Stimulated activated CD4-positive, alpha-beta T cell treated with anti-CD3 and anti-CD28 coated beads, Interleukin-15, amount 100 ng/mL, for 48 hours (primary cell): Measurements from ENCODE around the gene NRSN1.

Source experiments
- DNase-seq, 2 donors: peaks; one replicate each; pipeline ENCODE4 v3.0.0-alpha.2; 2020; ENCODE audit warnings: low read depth in 2 of 2

NRSN1 gene, protein sequence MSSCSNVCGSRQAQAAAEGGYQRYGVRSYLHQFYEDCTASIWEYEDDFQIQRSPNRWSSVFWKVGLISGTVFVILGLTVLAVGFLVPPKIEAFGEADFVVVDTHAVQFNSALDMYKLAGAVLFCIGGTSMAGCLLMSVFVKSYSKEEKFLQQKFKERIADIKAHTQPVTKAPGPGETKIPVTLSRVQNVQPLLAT

DNA sequence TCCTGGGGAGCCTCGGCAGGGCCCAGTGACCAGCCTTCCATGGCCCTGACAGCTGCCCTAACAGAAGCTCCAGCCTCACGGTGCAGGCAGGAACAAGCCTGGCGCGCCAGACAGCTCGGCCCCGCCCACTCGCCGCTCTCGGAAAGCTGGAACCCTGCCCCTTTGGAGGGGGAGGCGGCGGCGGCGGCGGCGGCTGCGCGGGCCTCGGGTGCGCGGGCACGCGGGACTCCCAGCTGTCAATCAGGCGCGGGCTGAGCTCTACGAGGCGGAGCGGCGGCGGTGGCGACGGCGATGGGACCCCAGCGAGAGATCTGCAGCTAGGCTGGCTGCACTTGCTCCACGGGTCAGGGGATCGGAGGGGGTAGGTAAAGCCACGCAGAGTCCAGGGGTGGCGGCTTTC lies at the start of gene NRSN1:
NRSN1 (plus strand) TSS at position 236 of the 400 bp plus-strand sequence. CDS start 8,113 bp downstream, outside the sequence.
- DNase-seq: no peak

- no peak for DNase-seq
Observed at GRCh38 chr6:24078200-24078599, 47.8 kb upstream of the NRSN1 start.

GRCh38 chr6:24079076-24079475 lies 46.9 kb upstream of the NRSN1 start:
- DNase-seq: no peak

DNA sequence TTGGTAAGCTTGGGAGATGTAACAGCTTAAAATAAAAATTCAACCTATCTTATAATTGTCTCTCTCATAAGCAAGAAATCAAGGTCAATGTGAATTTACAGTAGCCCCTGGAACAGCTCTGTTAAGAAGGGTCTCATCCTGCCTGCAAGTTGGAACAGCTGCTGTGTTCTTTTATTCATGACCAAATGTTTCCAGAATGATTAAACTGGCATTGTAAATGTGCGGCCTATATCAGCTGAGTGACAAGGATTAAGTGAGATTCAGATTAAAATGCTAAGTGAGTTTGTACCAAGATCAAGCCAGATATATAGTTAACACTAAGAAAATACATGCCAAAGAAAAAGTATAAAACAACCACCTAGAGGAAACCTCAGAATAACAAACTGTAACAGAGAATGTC lies 45.3 kb upstream of the NRSN1 start:
- DNase-seq: no peak

- no peak for DNase-seq
Observed at GRCh38 chr6:24089736-24090135, 36.3 kb upstream of the NRSN1 start.

- no peak for DNase-seq
Observed at GRCh38 chr6:24092407-24092806, 33.6 kb upstream of the NRSN1 start.

- DNase-seq: no peak
Observed at GRCh38 chr6:24093381-24093780, 32.6 kb upstream of the NRSN1 start.

DNA sequence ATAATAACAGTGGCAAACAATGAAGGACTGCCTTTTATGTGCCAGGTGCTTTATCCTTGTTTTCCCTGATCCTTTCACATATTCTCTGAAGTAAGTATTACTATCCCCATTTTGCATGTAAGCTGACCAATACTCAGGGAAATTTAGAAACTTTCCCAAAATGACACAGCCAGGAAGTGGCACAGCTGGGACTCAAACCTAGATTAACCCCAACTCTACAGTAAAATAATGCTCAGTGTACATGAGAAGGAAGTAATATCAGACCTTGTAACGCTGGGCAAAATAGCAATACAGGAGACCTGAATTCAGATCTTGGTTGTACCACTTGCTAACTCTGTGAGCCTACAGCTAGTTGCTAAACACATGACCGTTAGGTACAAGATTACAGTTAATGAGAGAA lies 26.8 kb upstream of the NRSN1 start:
- DNase-seq: no peak

DNA sequence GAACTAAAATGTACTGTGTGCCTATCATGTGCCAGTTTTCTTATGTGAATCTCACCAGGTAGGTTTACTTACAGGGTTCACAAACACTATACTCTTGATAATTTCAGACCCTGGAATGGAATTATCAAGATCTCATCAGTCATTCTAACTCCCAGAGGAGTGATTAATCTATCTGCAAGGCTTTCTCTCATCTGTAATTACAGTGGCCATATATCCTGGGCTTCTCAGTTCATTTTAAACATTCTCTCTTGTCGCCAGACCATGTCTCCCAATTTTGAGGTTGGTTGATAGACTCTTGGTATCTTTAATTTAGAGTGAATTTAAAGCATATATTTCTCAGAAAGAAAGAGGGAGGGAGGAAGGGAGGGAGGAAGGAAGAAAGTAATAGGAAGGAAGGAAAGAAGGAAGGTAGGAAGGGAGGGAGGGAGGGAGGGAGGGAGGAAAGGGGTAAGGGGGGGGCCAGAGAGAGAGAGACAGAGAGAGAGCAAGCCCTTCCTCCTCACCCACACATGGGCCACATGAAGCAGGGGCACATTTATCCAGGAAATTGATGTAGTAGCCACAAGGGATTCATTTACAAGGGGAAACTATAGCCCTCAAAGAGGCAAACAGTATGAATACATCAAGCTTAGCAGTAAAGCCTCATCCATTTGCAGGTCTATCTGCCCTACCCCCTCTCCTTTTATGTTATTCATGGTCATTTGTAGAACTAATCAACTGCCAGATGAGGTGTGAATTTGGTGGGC lies 25.8 kb upstream of the NRSN1 start:
- DNase-seq: no peak

DNA sequence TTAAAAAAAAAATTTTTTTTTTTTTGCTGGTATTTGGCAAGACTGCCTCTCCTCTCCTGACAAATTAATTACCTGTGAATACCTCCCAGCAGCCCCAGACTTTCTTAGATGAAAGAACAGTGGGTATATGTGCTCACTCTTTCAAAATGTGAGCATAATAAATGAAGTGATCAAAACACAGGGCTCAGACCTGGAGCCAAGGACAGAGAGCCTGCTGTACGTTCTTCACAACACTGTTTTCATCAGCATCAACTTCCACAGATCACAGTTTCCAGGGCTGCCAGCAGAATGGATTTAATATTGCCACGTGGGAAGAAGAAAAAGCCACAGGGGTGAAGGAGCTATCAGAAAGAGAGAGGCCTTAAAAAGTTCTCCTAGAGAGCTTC lies 25.3 kb upstream of the NRSN1 start:
- DNase-seq: no peak

DNA sequence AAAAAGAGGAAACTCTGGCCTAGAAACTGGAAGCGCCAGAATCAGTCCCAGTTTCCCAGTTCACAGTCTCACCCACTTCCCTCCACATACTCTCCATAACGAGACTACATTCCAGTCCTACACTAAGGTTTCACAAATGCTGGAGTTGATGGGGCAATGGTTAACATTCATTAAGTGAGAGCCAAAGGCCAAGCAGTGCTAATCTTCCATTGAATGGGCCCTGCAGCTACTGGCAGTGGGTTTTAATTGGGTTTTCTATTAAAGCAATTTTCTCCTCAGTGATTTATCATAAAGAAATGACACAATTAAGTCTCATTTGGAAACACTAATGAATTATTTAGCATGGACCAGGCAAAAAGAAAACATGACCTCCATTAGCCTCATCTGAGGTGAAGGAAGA lies 20.8 kb upstream of the NRSN1 start:
- no peak for DNase-seq

- no peak for DNase-seq
Observed at GRCh38 chr6:24106291-24106690, 19.7 kb upstream of the NRSN1 start.

DNA sequence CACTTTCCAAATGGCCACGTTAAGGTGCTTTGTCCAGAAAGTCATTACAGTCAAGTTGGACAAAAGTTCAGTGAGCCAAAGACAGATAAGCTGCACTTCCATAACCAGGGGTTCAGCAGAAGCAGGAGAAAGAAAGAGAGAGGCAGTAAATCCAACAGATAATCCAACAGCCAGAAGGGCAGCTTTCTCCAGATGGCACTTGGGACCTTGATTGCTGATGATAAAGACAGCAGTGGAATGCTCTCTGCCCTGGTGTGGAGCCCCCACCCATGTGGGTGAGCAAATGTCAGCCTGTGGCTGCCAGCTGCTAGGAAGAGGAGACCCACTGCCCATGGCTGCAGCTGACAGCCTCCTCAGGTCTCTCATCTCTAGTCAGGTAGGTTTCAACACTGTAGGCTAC lies 18.7 kb upstream of the NRSN1 start:
- DNase-seq: no peak

GRCh38 chr6:24108056-24108455 lies 18.0 kb upstream of the NRSN1 start:
- DNase-seq: no peak

DNA sequence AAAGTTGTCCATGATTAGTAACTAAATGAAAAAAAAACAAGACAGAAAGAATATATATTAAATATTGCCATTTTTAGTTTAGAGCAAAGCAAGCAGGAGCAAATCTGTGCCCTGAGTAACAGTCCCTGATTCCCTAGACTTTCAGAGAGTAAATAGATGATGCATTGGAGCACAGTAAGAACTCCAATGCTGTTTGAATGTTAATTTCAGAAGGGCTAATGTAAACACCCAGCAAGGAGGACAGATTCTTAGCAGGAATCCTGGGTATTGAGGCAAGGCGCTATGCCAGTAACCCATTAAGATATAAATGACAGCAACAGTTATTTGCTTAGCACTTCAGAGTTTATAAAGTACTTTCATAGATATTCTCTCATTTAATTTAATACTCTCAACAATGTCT lies 15.6 kb upstream of the NRSN1 start:
- DNase-seq: no peak

GRCh38 chr6:24113891-24114290 lies 12.1 kb upstream of the NRSN1 start:
- DNase-seq: no peak

DNA sequence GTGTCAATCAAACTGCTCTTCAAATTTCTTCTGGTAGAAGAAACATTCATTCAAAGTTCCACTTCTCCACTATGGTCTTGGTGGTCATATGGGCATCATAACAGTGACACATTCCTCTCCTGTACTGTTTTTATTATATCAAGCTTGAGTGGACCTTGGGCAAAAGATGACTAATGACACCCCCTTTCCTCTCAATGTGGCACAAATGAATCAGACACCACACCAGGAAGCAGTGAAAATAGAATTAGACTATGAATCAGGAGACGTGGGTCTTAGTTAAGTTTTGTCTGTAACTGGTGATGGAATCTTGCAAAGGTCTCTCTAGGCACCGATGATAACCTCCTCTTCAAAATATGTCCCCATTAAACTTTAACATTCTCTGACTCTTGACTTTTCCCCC lies 9.0 kb upstream of the NRSN1 start:
- DNase-seq: no peak

GRCh38 chr6:24122139-24122538 lies 3.9 kb upstream of the NRSN1 start:
- no peak for DNase-seq

GRCh38 chr6:24126586-24127192 lies 674 bp downstream of the NRSN1 start:
- no peak for DNase-seq

- no peak for DNase-seq
Observed at GRCh38 chr6:24127316-24127715, 1.3 kb downstream of the NRSN1 start.

GRCh38 chr6:24131751-24132150 lies 5.7 kb downstream of the NRSN1 start:
- DNase-seq: no peak

- DNase-seq: no peak
Observed at GRCh38 chr6:24139080-24139479, 13.1 kb downstream of the NRSN1 start.

DNA sequence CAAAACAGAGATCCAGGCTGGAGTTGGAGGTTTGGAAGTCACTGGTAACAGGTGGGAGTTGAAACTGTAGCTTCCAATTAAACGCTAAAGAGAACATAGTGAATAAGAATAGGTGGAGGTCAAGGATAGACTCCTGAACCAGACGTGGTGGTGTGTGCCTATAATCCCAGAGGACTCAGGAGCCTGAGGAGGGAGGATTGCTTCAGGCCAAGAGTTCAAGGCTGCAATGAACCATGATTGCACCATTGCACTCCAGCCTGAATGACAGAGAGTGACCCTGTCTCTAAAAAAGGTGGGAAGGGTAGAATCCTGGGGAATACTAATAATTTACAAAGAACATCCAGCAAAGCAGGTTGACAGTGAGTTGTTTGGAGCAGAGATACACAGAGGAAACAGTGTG lies 13.6 kb downstream of the NRSN1 start:
- DNase-seq: no peak
